HG03571 (cell line): ENCODE measurements around the gene CCDC106.

Source experiments
- ATAC-seq: cut with Tn5 transposase; IDR thresholded peaks from one replicate; pipeline ENCODE4 v1.9.1; 2021; ENCODE audit not compliant: unreplicated experiment

CCDC106 gene

DNA sequence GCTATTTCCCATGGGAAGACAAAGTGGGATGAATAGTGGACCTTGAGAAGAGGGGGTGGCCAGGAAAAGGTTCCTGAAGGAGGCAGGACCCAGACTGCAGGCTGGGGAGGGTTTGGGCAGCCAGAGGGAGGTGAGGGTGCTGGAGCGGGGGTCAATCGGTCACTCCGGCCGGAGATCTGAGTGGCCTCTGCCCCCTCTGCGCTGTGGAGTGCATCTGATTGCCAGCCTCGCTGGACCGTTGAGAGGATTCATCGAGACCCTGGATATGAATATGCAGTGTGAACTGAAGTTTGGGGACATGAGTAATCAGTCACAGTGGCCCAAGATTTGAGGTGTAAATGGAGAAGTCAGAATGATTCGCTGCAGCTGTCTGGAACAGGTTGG lies 12.7 kb upstream of the CCDC106 start:
- no peak for ATAC-seq

DNA sequence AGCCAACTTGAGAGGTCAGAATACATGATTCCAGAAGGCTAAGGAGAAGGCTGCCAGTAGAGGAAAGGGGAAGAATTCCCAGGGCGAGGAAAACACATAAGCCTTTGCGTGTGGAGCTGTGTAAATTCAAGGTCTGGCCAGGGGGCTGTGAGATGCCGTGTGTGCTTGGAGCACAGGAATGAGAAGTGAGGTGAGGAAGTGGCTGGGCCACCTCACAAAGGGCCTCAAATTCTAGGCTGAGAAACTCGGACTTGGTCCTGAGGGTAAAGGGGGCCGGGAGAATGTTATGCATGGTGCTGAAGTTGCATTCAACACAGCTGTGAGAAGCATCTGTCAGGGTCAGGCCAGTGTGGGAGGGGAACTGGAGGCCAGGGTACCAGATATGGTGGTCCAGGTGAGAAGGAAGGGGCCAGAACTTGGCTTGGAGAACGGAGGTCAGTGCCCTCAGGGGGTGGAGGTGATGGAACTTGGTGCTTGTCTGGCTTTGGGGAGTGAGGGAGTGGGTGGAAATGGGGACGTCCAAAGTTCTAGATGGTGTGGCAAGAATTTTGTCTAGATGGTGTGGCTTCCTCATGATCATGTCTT lies 12.1 kb upstream of the CCDC106 start:
- ATAC-seq, result no peak

DNA sequence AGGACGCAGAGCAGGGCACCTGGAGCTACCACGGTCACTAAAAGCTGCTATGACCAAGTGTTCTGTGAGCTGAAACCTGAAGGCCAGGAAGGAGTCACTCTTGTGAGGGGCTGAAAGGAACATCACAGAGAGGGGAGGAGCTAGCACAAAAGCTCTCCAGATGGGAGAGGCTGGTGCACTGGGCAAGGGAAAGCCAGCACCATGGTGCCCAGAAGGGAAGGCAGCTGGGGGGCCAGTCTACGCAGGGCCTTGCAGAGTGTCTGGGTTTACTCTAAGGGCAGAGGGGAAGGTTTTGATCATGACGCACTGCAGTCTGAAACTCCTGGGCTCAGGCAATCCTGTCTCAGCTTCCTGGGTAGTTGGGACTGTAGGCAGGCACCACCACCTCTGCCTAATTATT lies 11.3 kb upstream of the CCDC106 start:
- ATAC-seq, result no peak

DNA sequence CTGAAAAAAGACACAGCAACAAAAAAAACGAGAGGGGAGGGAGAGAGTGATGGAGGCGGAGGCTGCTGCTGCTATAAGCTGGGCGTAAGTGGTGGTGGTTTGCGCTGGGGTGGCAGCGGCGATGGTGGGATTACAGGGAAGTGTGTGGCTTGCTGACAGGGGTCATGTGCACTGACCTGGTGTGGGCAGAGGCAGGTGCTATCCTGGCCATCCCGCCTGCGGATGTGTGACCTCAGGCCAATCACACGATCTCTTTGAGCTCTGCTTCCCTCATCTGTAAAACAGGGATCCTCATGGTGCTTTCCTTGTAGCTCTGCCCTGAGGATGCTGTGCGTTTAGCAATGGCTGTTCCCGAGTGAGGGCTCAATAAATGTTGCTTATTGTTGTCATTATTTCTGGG lies 10.5 kb upstream of the CCDC106 start:
- no peak for ATAC-seq

DNA sequence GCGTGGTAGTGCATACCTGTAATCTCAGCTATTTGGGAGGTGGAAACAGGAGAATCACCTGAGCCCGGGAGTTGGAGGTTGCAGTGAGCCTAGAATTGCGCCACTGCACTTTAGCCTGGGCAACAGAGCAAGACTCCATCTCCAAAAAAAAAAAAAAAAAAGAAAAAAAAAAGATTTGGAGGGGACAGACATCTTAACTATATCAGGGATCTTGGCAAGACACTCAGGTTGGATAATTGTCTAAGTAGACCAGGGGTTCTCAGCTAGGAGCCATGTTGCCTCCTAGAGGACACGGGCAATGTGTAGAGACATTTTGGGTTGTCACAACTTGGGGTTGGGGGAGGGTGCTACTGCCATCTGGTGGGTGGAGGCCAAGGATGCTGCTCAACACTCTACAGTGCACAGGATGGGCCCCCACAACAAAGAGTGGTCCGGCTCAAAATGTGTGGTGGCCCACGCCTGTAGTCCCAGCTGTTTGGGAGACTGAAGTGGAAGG lies 9.1 kb upstream of the CCDC106 start:
- ATAC-seq, result no peak

DNA sequence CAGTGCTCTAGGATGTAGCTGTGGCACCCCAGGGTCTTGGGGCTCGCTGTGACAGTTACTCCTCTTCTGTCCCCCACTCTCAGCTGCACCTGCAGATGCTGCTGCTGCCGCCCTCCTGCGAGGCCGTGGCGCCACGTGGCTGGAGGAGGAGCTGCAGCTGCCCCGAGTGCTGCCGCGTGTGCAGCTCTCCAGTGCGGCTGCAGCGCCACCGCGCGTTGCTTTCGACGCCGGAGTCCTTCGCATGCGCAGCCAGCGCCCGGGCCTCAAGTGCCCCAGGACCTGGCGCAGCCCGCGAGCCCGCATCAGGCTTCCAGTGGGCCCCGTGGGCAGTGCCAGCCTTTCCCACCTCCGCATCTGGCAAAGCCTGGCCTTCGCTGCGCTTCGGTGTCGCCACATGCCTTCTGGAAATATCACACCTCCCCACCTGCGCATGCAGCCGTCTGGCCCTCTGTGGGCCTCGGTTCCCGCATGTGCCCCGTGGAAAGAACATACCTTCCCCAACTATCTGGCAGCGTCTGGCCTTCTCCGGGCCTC lies 7.9 kb upstream of the CCDC106 start:
- no peak for ATAC-seq

DNA sequence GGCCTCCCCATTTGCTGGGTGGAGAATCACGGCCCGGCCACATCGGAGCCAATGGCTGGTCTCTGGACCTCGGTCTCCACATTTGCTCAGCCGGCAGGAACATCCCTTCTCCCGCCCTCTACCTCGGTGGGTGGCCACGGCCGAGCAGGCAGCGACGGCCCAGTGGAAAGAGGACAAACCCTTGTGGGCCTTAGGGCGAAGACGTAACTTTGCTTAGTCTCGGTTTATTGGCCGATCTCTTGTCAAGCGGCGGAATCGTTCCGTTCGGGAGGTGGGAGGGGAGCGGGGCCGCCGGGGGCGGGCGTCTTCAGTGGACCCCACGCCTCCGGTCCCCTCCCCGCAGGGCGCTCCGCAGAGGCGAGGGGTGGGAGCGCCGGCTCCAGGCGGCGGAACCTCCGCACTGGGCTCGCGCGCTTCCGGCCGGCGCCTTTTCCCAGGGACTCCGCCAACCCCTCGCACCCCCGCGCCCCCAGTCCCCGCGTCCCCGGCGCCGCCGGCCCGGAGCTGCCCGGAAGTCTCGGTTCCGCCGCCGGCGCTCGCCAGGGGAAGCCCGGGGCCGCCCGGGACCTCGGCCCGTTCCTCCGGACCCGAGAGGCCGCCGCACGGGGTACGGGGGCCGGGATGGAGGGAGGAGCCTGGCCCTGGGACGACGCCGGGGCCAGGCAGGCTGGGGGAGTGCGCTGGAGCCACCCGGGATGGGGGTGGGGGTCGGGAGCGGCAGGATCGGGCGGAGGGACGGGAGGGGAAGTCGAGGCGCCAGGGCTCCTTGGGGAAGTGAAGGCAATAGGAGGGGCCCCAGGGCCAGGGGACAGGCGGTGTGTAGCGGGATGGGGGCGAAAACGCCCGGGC lies 7.2 kb upstream of the CCDC106 start, which contains the start of gene ZNF580:
TSS of gene ZNF580 (plus strand) at position 426 of the 849 bp plus-strand sequence. CDS start 1,507 bp downstream, outside the sequence.
- no peak for ATAC-seq

DNA sequence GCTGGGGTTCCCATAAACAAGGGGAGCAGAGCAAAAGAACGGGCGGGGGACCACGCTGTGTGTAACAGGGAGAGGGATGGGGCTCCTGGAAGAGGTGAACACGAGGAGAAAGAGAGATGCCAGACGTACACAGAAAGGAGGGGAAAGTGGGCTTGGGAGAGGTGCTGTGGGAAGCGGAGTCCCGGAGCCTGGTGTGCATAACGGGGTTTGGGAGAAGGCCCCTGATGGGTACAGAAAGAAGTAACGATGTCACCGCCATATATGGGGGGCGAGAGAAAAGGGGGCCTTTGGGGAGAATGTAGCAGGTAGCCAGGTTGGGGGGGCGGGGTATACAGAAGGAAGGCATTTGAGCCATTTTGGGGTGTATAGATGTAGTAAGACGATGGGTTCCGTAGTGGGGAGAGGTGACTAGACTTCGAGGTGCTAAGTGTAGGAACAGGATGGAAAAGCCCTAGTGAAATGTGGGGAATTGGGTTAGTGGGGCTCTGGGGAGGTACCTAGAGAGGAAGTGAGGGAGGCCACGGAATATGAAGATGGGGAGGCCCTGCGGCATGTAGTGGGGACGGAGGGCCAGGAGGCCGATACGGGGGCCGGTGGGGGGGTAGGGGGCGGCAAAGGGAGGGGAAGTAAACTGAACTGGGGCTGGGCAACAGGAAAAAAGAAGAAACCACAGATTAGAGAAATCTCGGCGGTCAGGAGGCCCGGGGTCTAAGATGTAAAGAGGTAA lies 6.4 kb upstream of the CCDC106 start:
- no peak for ATAC-seq

DNA sequence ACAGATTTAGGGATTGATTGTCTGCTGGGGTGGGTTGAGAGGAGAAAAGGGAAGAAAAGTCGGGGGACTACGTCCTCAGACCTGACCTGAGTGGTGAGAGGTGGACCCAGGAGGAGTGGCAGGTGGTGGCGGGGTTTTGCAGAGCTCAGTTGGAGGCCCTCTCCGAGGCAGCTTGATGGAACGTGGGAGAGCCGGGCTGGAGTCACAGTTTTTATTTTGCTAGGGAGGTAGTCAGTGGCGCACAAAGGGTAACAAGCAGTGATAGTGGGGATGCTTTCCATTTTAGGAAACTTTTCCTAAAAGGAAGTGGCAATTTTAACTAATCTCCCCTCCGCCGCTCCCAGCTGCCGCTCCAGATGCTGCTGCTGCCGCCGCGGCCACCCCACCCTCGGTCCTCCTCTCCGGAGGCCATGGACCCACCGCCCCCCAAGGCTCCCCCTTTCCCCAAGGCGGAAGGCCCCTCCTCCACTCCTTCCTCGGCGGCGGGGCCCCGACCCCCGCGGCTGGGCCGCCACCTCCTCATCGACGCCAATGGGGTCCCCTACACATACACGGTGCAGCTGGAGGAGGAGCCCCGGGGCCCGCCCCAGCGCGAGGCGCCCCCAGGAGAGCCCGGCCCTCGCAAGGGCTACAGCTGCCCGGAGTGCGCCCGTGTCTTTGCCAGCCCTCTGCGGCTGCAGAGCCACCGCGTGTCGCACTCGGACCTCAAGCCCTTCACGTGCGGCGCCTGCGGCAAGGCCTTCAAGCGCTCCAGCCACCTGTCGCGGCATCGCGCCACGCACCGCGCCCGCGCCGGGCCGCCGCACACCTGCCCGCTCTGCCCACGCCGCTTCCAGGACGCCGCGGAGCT lies 5.6 kb upstream of the CCDC106 start:
- no peak for ATAC-seq

DNA sequence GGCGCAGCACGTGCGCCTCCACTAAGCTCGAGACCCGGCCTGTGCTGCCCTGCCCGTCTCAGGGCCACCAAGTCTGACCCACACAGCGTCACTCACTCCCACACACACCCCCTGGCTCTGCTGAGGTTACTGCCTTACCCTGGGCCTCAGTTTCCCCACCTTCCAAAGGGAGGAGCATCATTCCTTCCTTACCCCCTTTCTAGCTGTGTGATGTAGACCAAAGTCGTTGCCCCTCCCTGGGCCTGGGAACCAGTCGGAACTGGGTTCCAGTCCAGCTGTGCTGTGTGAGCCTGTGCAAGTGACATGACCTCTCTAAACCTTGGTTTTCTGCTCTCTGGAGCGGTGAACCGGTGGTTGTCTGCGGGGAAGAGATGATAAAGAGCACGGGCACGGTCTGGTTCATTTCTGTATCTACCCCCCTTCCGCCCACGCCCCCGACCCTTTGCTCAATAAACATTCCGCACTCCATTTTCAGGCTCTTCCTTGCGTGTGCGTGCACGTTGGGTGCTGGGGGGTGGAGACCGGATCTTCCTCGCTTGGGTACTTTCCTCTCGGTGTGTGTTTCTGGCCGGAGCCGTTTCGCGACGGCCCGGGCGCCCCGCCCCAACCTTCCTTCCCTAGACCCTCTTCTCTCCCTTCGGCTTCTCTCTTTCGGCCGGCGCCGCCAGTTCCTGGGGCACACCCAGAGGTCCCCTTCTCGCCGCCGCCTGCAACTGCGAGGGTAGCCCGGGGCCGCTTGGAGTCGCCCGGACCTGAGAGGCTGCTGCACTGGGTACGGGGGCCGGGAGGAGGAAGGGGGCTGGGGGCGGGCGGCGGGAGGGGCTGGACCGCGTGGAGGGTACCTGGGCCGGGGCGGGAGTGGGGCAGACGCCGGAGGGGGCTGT lies 4.8 kb upstream of the CCDC106 start, which contains the start of gene ZNF581:
TSS of gene ZNF581 (plus strand) at position 647 of the 884 bp plus-strand sequence. CDS start 923 bp downstream, outside the sequence.
- ATAC-seq, result peak; percentile 31

DNA sequence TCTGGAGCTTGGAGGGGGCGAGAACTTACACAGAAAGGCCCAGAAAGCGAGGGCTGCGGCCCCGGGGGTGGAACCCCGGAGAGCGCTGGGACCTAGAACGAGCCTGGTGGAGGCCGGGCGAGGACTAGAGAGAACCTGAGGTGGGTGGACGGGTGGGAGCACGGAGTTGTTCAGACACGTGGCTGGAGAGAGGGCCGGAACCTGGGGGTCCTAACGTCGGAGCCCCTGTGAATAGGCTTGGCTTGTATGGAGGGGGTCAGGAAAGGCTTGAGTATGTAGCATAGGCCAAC lies 4.2 kb upstream of the CCDC106 start:
- ATAC-seq, result no peak

DNA sequence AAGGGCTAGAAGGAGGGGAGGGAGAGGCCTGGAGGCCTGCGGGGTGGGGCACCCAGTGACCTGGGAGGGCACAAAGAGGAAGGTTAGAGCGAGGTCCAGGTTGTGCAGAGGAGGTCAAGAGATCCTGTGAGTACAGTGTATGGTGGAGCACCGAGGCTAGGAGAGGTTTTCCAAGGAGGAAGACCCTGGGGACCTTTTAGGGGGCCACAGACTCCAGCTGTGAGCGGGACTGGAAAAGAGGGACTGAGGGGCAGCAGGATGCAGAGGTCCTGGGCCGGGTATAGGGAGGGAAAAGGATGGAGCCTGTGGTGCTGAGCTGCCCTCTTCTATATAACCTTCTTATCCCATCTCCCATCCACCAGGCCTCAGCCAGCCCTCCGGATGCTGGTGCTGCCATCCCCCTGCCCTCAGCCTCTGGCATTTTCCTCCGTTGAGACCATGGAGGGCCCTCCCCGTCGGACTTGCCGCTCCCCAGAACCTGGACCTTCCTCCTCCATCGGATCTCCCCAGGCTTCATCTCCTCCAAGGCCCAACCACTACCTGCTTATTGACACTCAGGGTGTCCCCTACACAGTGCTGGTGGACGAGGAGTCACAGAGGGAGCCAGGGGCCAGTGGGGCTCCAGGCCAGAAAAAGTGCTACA lies 3.7 kb upstream of the CCDC106 start:
- ATAC-seq, result no peak

DNA sequence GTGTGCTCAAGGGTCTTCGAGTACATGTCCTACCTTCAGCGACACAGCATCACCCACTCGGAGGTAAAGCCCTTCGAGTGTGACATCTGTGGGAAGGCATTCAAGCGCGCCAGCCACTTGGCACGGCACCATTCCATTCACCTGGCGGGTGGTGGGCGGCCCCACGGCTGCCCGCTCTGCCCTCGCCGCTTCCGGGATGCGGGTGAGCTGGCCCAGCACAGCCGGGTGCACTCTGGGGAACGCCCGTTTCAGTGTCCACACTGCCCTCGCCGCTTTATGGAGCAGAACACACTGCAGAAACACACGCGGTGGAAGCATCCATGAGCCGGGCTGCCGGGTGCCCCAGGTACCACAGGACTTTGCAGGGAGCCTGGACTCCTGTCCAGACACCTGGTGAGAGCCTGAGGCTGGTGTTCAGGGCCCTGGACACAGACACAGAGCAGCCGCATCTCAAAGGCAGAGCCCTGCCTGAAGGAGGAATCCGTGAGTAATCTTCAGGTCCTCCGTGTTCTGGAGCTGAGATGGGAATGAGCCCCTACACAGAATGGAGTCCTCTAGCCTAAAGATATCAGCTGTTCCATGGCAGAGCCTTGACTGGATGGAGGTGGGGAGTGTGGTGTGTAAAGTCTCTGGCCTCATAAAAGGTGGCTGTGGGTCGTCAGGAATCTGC lies 3.0 kb upstream of the CCDC106 start:
- no peak for ATAC-seq

DNA sequence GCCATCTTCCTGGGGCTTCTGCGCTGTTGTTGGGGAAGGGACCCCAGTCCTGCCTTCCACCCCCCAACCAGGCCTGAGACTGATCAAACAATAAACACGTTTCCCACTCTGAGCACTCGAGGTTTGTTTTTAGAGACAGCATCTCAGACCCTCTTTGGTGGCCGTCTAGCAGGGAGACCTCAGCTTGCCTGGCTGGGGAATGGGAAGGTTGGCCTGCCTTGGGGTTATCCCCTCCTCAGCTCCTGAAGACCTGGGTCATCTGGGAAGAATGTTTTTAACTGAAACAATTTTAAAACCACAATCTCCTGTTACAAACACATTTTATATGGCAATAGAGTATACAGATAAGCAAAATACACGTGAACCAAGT lies 2.5 kb upstream of the CCDC106 start:
- ATAC-seq, result no peak

DNA sequence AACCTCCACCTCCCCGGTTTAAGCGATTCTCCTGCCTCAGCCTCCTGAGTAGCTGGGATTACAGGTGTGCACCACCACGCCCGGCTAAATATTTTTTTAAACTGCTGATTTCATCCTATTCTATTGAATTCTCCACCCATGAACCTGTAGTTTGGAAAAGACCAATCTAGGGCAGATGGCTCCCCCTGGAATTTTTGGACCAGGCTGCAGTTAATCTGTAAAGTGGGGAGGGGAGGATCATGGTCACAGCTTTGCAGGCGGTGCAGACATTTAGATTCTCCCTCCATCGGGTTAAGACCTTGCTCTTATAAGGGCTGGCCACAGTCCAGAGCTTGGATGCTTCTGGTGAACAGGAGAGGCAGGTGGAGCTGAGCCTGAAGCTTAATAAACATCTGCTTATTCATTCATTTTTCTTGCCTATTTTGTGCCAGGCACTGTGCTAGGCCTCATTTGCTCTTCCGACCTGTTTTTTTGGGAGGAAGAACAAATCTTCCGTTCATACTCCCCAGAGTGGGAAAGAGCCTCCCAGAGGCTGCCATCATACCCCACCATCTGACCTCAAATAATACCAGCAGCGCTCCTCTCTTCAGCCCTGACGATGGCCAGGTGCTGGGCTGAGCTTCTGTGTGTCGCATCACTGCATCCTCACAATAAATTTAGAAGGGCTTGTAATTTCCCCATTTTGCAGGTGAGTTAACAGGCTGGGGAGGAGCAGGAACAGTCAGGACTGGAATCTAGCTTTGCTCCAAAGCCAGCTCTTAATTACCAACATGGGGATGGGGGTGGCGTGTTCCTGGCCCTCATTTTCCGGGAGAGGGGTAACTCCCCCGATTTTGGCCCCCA lies 902 bp upstream of the CCDC106 start:
- no peak for ATAC-seq

DNA sequence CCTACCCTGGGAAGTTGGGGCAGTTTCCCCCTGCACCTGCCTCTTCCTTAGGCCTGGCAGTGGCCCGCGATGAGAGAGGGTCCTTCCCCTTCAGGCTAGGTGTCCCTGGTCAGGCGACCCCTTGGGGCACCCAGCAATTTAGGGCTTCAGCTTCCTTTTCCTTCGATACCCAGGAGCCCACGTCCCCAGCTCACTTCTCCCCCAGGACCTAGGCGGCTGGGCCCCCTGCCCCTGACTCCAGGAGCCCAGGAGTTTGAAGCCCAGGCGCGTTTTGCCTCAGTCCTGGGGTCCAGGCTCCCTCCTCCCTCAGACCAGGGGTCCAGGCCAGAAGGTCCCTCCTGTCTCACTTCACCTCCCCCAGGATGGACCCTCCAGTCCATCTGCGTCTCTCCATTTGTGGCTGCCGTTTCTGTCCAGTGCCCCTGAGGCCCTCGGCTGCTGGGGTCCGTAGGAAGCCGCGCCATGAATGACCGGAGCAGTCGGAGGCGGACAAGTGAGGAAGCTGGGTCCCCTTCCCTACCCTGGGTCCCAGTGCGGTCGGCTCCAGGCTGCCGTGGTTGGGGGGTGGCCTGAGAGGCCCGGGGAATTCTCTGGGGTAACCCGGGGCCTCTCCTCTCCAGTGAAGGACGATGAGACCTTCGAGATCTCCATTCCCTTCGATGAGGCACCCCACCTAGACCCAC lies 714 bp downstream of the CCDC106 start:
- no peak for ATAC-seq
